ENCODE results near the gene GCN1.

DNA sequence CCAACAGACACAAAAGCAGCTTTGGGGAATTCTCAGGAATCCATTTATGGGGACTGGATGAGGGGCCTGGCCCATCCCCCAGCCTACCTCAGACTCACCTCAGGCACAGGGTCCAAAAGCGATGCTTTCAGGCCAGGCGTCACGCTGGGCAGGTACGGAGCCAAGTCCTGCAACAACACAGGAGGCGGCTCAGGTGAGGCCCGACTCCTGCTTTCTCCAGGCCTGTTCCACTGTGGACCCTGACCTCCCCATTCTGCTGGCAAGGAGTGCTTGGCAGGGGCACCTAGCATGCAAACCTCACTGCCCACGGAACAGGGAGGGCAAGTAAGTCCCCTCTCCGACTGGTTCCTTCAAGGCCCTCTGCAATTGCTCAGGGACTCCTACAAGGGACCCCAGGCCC is 49.4 kb downstream of the GCN1 start:
- no peak for TF ChIP-seq CTCF (IDR thresholded peaks at IDR 0.05)
- TF ChIP-seq, protein P1, sequence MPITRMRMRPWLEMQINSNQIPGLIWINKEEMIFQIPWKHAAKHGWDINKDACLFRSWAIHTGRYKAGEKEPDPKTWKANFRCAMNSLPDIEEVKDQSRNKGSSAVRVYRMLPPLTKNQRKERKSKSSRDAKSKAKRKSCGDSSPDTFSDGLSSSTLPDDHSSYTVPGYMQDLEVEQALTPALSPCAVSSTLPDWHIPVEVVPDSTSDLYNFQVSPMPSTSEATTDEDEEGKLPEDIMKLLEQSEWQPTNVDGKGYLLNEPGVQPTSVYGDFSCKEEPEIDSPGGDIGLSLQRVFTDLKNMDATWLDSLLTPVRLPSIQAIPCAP (CRISPR knock-in tag; IDR thresholded peaks at IDR 0.05): no peak
- TF ChIP-seq, protein P2, sequence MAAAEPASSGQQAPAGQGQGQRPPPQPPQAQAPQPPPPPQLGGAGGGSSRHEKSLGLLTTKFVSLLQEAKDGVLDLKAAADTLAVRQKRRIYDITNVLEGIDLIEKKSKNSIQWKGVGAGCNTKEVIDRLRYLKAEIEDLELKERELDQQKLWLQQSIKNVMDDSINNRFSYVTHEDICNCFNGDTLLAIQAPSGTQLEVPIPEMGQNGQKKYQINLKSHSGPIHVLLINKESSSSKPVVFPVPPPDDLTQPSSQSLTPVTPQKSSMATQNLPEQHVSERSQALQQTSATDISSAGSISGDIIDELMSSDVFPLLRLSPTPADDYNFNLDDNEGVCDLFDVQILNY (CRISPR knock-in tag; IDR thresholded peaks at IDR 0.05): no peak
- TF ChIP-seq, protein P3, sequence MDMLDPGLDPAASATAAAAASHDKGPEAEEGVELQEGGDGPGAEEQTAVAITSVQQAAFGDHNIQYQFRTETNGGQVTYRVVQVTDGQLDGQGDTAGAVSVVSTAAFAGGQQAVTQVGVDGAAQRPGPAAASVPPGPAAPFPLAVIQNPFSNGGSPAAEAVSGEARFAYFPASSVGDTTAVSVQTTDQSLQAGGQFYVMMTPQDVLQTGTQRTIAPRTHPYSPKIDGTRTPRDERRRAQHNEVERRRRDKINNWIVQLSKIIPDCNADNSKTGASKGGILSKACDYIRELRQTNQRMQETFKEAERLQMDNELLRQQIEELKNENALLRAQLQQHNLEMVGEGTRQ (CRISPR knock-in tag; IDR thresholded peaks at IDR 0.05): no peak
